Neural cell (in vitro differentiated cells): Measurements from ENCODE around the gene RHCE.
"Not testable (repeated sequence)": the region's sequence is repeated elsewhere in the genome, so short reads cannot be mapped to it uniquely, and the experiment has no call there.

ENCODE experiments used
- CTCF ChIP-seq: fragments of 450-650 bp; IDR thresholded peaks from 2 replicates; pipeline ENCODE4 v1.5.1; 2014; ENCODE audit warnings: antibody characterized with exemption, mild to moderate bottlenecking, moderate library complexity; ENCODE audit not compliant: poor library complexity, severe bottlenecking
- EZH2 ChIP-seq: fragments of 200-600, 300-800 bp; shearing (Covaris generic), sonication (generic); IDR thresholded peaks from 2 replicates; pipeline ENCODE4 v1.6.1; 2014; ENCODE audit warnings: antibody characterized with exemption, low read length, borderline replicate concordance, mild to moderate bottlenecking; ENCODE audit not compliant: insufficient read depth, poor library complexity, severe bottlenecking
- POLR2AphosphoS5 ChIP-seq: IDR thresholded peaks from 2 replicates; pipeline ENCODE4 v1.6.1; 2012
- RAD21 ChIP-seq: fragments of 450-650 bp; conservative IDR thresholded peaks from 2 replicates; pipeline ENCODE4 v1.6.1; 2014; ENCODE audit warnings: antibody characterized with exemption, mild to moderate bottlenecking, moderate library complexity
- REST ChIP-seq: IDR thresholded peaks from 2 replicates; pipeline ENCODE4 v1.6.1; 2012; ENCODE audit warnings: borderline replicate concordance
- SMC3 ChIP-seq: fragments of 450-650 bp; conservative IDR thresholded peaks from 2 replicates; pipeline ENCODE4 v1.6.1; 2014; ENCODE audit warnings: antibody characterized with exemption, mild to moderate bottlenecking, moderate library complexity; ENCODE audit not compliant: poor library complexity

GRCh38 chr1:25423206-25423605 lies 2.6 kb upstream of the RHCE start:
- not testable (repeated sequence) for TF ChIP-seq RAD21, SMC3, CTCF, EZH2, POLR2AphosphoS5, REST
